Gastrocnemius medialis (tissue), 4 donors: ENCODE results near the gene HIVEP1.

ENCODE experiments used
- CTCF ChIP-seq, 5 experiments: fragments of 450-650 bp in 3 of 5; fragments of 200-600 bp in 2 of 5; sonication (generic) in 2 of 5; IDR thresholded peaks in 4 of 5; conservative IDR thresholded peaks in 1 of 5; 1 replicate in 4 of 5; 2 replicates in 1 of 5; pipeline ENCODE4 v1.5.1; 2016 to 2019; ENCODE audit warnings: antibody characterized with exemption in 5 of 5, mild to moderate bottlenecking in 3 of 5, moderate library complexity in 3 of 5
- POLR2A ChIP-seq, 2 donors: fragments of 450-650 bp; IDR thresholded peaks; one replicate each; pipeline ENCODE4 v1.6.1; 2017; ENCODE audit warnings: antibody characterized with exemption in 2 of 2, mild to moderate bottlenecking in 2 of 2, moderate library complexity in 2 of 2

GRCh38 chr6:12163744-12164507, 151.8 kb downstream of the HIVEP1 start:
- TF ChIP-seq CTCF (IDR thresholded peaks at IDR 0.05 in 4 of 5, conservative IDR thresholded peaks at IDR 0.05 in 1 of 5), result no peak
- TF ChIP-seq POLR2A (IDR thresholded peaks at IDR 0.05), result no peak
